Amniotic epithelial cell (primary cell): ENCODE data around the gene SUMF1.
"Not testable (repeated sequence)": the region's sequence is repeated elsewhere in the genome, so short reads cannot be mapped to it uniquely, and the experiment has no call there.

Experiments
- DNase-seq: peaks from one replicate; pipeline ENCODE4 v3.0.0-alpha.2; 2010; ENCODE audit warnings: low read depth

Gene SUMF1

DNA sequence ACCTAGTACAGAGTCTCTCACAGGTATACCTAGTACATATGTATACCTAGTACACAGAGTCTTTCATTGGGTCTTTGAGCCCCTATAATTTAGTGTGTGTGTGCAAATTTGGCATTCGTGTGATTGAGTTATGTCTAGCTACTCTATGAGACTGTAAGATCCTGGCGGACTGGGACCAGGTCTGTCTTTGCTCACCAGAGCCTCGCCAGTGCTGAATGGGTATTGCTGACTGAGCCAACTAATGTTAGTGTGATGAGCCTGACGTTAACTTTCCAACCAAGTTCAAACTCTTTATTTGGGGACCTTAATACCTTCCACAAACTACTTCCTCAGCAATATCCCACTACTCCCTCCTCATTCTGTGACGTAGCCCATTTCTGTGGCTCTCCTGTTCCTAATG, 128.3 kb downstream of the SUMF1 start:
- DNase-seq = no peak

GRCh38 chr3:4336850-4337546, 130.1 kb downstream of the SUMF1 start:
- DNase-seq = no peak

DNA sequence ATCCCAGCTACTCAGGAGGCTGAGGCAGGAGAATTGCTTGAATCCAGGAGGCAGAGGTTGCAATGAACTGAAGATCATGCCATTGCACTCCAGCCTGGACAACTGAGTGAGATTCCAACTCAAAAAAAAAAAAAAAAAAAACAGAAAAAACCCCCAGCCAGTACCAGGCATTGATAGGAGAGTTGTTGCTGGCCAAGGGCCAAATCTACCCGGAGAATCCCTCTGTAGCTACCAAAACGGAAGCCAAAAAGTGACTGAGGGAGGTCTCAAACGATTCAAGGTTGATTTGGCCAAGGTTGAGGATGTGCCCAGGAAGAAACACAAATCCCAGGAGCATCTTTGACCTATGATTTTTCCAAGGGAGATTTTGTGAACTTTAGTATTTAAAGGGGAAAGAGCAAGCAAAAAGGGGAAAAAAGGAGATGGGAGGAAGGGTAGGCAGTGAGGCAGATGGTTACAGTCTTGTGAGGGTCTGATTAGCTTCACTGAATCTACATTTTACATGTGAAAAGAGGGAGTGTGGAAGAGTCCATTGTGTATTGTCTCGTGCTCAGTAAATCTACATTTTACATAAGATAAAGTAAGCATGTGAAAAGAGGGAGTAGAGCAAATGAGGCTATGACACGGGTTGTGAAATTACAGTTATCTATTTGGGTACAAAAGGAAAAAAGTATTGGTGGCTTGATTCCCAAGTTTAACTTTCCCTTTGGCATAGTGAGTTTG, 131.1 kb downstream of the SUMF1 start:
- DNase-seq = no peak

- no peak for DNase-seq
Observed at GRCh38 chr3:4334548-4334947, 132.5 kb downstream of the SUMF1 start.

GRCh38 chr3:4332991-4333390, 134.1 kb downstream of the SUMF1 start:
- DNase-seq = no peak

DNA sequence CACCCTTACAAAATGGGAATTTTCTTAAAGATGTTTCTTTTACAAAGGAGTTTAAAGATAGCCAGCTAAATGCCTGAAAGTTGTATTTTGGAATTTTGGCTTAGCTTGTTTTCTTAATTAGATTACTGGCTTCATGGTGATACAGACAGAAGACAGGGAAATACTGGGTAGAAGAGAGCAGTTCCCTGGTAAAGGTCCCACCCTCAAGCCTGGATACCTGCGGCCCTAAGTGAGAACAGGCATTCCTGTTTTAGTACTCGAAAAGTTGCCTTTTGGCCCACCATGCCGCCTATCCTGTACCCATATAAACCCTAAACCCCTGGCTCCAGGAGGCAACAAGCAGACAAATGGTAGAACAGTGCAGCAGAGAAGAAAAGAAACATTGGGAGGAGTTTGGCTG, 134.5 kb downstream of the SUMF1 start:
- no peak for DNase-seq

GRCh38 chr3:4332111-4332510, 135.0 kb downstream of the SUMF1 start:
- DNase-seq = no peak

DNA sequence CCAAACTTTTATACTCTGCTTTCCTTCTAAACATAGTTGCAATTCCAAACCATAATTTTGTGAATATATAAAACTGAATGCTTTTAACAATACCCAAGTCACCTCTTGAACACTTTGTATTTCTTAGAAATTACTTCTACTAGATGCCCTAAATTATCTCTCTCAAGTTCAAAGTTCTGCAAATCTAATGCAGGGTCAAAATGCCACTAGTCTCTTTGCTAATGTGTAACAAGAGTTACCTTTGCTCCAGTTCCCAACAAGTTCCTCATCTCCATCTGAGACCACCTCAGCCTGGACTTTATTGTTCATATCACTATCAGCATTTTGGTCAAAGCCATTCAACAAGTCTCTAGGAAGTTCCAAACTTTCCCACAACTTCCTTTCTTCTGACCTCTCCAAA, 137.3 kb downstream of the SUMF1 start:
- DNase-seq = not testable (repeated sequence)

DNA sequence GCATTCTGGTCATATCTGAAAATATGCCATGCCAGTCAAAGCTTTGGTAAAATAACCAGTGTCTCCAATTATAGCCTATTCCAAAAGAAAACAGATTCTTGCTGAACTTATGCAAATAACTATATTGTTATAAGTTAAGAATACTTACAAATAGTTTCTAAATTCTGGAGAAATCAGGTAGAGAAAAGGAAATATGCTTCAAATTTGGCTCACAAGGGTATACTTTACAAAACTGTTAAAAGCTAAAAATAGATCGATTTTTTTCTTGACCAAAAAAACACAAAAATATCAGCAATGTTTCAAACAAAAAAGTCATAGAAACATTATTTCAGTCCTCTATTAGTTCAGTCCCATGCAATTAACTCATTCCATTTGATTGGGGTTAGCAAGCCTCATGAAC, 140.2 kb downstream of the SUMF1 start:
- no peak for DNase-seq

DNA sequence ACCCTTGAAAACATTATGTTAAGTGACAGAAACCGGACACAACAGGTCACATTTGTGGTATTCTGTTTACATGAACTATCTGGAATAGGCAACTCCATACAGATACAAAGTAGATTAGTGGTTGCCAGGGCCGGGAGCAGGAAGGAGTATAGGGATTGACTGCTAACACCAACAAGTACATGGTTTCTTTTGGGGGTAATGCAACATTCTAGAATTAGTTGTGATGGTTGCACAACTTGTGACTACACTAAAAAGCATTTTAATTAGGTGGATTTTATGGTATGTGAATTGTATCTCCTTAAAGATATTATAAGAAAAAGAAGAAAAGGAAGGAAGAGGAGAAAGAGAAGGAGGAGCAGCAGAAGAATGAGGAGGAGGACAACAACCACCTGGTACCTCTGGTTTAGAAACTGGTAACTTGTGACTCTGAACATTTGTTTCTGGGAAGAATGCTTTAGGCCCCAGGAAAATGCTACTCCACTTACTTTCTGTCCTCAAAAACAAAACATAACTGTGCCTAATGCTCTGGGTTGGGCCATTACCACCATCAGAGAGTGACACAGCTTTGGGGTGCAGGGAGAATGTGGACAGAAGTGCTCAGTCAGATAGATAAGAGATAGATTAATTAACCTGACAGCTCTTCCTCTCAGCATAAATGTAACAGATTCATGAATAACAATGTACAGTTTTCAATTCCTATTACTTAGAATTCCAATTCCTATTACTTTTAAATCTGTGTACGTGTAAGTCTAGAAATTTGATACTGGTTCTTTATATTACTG, 143.6 kb downstream of the SUMF1 start:
- peak; percentile 55 for DNase-seq

- DNase-seq = peak; percentile 87
Observed at GRCh38 chr3:4322635-4323034, 144.4 kb downstream of the SUMF1 start.

DNA sequence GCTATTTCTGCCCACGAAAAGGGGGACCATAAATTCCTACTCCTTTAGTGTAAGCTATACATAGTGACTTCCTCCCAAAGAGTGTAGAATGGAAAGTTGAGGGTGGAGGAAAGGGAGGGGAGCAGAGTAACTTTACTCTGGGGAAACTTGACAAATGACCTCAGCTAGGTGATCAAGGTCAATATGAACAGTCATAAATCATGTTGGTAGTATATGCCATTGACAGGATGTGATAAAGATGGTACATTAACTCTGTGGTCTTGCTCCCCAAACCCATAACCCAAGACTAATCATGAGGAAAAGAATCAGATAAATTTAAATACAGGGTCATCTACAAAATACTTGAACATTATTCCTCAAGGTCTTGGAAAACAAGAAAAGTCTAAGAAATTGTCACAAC, 145.3 kb downstream of the SUMF1 start:
- no peak for DNase-seq

- DNase-seq = no peak
Observed at GRCh38 chr3:4320096-4320911, 146.8 kb downstream of the SUMF1 start.

GRCh38 chr3:4314688-4315087, 152.4 kb downstream of the SUMF1 start:
- DNase-seq = peak; percentile 10

GRCh38 chr3:4313606-4314293, 153.3 kb downstream of the SUMF1 start:
- peak; percentile 7 for DNase-seq

DNA sequence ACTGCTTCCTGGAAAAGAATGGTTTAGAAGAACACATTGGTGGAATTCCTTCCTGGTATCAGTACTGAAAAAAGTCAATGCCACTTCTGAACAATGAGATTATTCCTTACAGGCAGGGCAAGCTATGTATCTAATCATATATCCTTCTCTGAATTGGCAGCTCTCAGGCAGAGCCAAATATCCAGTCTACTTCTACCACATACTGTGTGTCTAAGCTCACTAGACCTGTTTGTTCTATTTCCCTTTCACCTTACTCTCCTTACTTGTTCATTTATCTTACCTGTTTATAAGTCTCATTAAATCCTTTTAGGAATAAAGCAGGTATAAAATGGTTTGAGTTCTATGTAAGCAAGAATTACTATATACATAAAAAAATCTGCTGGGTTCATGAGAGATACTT, 155.6 kb downstream of the SUMF1 start:
- no peak for DNase-seq
